WTC11 (cell line): ENCODE results near the gene KCNT2. TPM values are rescaled to one million over a fixed set of nuclear protein-coding genes. Genes with fewer than 3 reads are reported as not detected.

Experiments used
- ATAC-seq: fragments of 200-7000 bp; cut with Tn5 transposase; 2 replicates; pipeline ENCODE4 v1.10.0; 2021; ENCODE audit warnings: mild to moderate bottlenecking, moderate library complexity
- CTCF ChIA-PET: fragments of 300-600 bp; sonication (Branson Sonifier 250); formaldehyde crosslinking; loops from one replicate; lab custom pipeline; 2021; ENCODE audit warnings: antibody characterized with exemption; lab: Charles Lee
- POLR2A ChIA-PET: fragments of 350-600 bp; sonication (Branson Sonifier 250); formaldehyde crosslinking; loops from one replicate; lab custom pipeline; 2021; ENCODE audit warnings: antibody characterized with exemption; lab: Charles Lee
- DNase-seq: peaks from one replicate; pipeline ENCODE4 v3.0.0; 2021; ENCODE audit warnings: low spot score
- H3K27ac Mint-ChIP-seq: 2 replicates; pipeline ENCODE4 v1.8.0; 2021; ENCODE audit warnings: mixed read lengths
- H3K27me3 Mint-ChIP-seq: 2 replicates; pipeline ENCODE4 v1.8.0; 2021; ENCODE audit warnings: low read depth, mild to moderate bottlenecking, moderate library complexity, mixed read lengths
- H3K36me3 Mint-ChIP-seq: 2 replicates; pipeline ENCODE4 v1.8.0; 2021; ENCODE audit warnings: mixed read lengths
- H3K4me1 Mint-ChIP-seq: 2 replicates; pipeline ENCODE4 v1.8.0; 2022; ENCODE audit warnings: mixed read lengths
- H3K4me3 Mint-ChIP-seq: 2 replicates; pipeline ENCODE4 v1.8.0; 2021; ENCODE audit warnings: mild to moderate bottlenecking, moderate library complexity, mixed read lengths
- H3K9me3 Mint-ChIP-seq: 2 replicates; pipeline ENCODE4 v1.8.0; 2021; ENCODE audit warnings: mixed read lengths
- ATF1 ChIP-seq: sonication (generic); formaldehyde crosslinking; IDR thresholded peaks from 2 replicates; pipeline ENCODE4 v1.8.1; 2023; ENCODE audit warnings: mild to moderate bottlenecking, moderate library complexity, missing genetic modification reagents
- EMX1 ChIP-seq: fragments of 250-450 bp; sonication (Bioruptor Pico); IDR thresholded peaks from 2 replicates; pipeline ENCODE4 v1.8.0; 2021; ENCODE audit warnings: mild to moderate bottlenecking
- FOXP4 ChIP-seq: sonication (generic); formaldehyde crosslinking; IDR thresholded peaks from 2 replicates; pipeline ENCODE4 v1.8.0; 2022; ENCODE audit warnings: mild to moderate bottlenecking, missing genetic modification reagents
- GRHL2 ChIP-seq: fragments of 250-450 bp; sonication (Bioruptor Pico); IDR thresholded peaks from 2 replicates; pipeline ENCODE4 v1.8.0; 2022; ENCODE audit warnings: mild to moderate bottlenecking, moderate library complexity; ENCODE audit not compliant: insufficient replicate concordance, severe bottlenecking
- HMGA2 ChIP-seq: fragments of 250-450 bp; sonication (Bioruptor Pico); IDR thresholded peaks from 2 replicates; pipeline ENCODE4 v1.4.0; 2021; ENCODE audit warnings: mild to moderate bottlenecking, moderate library complexity
- JAZF1 ChIP-seq: fragments of 250-450 bp; sonication (Bioruptor Pico); IDR thresholded peaks from 2 replicates; pipeline ENCODE4 v1.9.0; 2021; ENCODE audit warnings: moderate library complexity, mild to moderate bottlenecking, inconsistent platforms
- JUN ChIP-seq: sonication (generic); formaldehyde crosslinking; IDR thresholded peaks from 2 replicates; pipeline ENCODE4 v1.8.0; 2023; ENCODE audit warnings: mild to moderate bottlenecking, missing genetic modification reagents
- KAT7 ChIP-seq: sonication (generic); formaldehyde crosslinking; IDR thresholded peaks from 2 replicates; pipeline ENCODE4 v1.8.1; 2023; ENCODE audit warnings: missing genetic modification reagents, mild to moderate bottlenecking, borderline replicate concordance
- NFATC4 ChIP-seq: fragments of 250-450 bp; sonication (Bioruptor Pico); IDR thresholded peaks from 2 replicates; pipeline ENCODE4 v1.9.0; 2021; ENCODE audit warnings: mild to moderate bottlenecking
- NFE2L1 ChIP-seq: sonication (generic); formaldehyde crosslinking; IDR thresholded peaks from 2 replicates; pipeline ENCODE4 v1.8.1; 2023; ENCODE audit warnings: missing genetic modification reagents
- NFYB ChIP-seq: sonication (generic); formaldehyde crosslinking; conservative IDR thresholded peaks from 2 replicates; pipeline ENCODE4 v1.8.0; 2022; ENCODE audit warnings: low read depth, missing genetic modification reagents
- RELA ChIP-seq: sonication (generic); formaldehyde crosslinking; IDR thresholded peaks from 2 replicates; pipeline ENCODE4 v1.8.1; 2022; ENCODE audit warnings: missing genetic modification reagents, mild to moderate bottlenecking, borderline replicate concordance
- RORB ChIP-seq: fragments of 250-450 bp; sonication (Bioruptor Pico); IDR thresholded peaks from 2 replicates; pipeline ENCODE4 v1.9.0; 2021; ENCODE audit warnings: mild to moderate bottlenecking
- SMAD3 ChIP-seq: sonication (generic); formaldehyde crosslinking; IDR thresholded peaks from 2 replicates; pipeline ENCODE4 v1.8.0; 2022; ENCODE audit warnings: missing genetic modification reagents, mild to moderate bottlenecking, borderline replicate concordance
- SMAD4 ChIP-seq: sonication (generic); formaldehyde crosslinking; IDR thresholded peaks from 2 replicates; pipeline ENCODE4 v1.8.0; 2022; ENCODE audit warnings: mild to moderate bottlenecking, missing genetic modification reagents
- TEAD1 ChIP-seq: sonication (generic); formaldehyde crosslinking; IDR thresholded peaks from 2 replicates; pipeline ENCODE4 v1.8.0; 2022; ENCODE audit warnings: mild to moderate bottlenecking, missing genetic modification reagents
- TEAD4 ChIP-seq: sonication (generic); formaldehyde crosslinking; IDR thresholded peaks from 2 replicates; pipeline ENCODE4 v1.8.0; 2022; ENCODE audit warnings: mild to moderate bottlenecking, missing genetic modification reagents
- ZBTB21 ChIP-seq: sonication (generic); formaldehyde crosslinking; IDR thresholded peaks from 2 replicates; pipeline ENCODE4 v1.8.1; 2023; ENCODE audit warnings: mild to moderate bottlenecking, missing genetic modification reagents, borderline replicate concordance
- ZNF232 ChIP-seq: sonication (generic); formaldehyde crosslinking; IDR thresholded peaks from 2 replicates; pipeline ENCODE4 v1.8.0; 2022; ENCODE audit warnings: mild to moderate bottlenecking, missing genetic modification reagents
- ZNF423 ChIP-seq: fragments of 250-450 bp; sonication (Bioruptor Pico); IDR thresholded peaks from 2 replicates; pipeline ENCODE4 v2.1.2; 2022; ENCODE audit warnings: mild to moderate bottlenecking, moderate library complexity
- total RNA-seq: library from RNA; stranded (reverse); gene quantifications from 3 replicates; pipeline ENCODE4 v1.2.3, GENCODE V29; 2021
- TF ChIP-seq, protein P1 (sequence below): sonication (generic); formaldehyde crosslinking; IDR thresholded peaks from 2 replicates; pipeline ENCODE4 v1.8.1; 2022; ENCODE audit warnings: low read depth, mild to moderate bottlenecking, moderate library complexity, missing genetic modification reagents, borderline replicate concordance
- TF ChIP-seq, protein P2 (sequence below): sonication (generic); formaldehyde crosslinking; IDR thresholded peaks from 2 replicates; pipeline ENCODE4 v1.8.0; 2022; ENCODE audit warnings: mild to moderate bottlenecking, missing genetic modification reagents

KCNT2 gene
- total RNA-seq, 1 experiment from 2014 or later, result 11.6 TPM

DNA sequence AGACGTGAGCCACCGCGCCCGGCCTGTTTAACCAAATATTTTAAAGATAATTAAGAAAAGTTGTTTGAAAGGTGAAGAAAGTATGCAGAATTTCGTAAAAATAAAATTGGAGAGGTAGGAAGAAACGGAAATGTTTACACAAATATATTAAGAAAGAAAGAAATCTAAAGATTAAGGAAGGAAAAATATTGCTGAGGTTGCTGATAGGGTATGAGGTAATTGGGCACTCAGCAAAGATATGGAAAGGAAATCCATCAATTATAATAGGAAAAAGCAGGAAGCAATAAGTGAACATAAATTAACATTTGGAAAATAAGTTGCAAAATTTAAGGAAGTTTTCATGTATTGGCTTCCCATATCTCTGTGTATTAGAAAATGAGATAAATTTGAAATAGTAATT lies 225.9 kb downstream of the KCNT2 start:
- CTCF ChIA-PET, result no interaction called here
- Mint-ChIP-seq H3K4me1 (peaks cover 8% of the 10 kb centered on the region), H3K27ac (no peak overlapping the region; the same call in 1 of the 2 replicates), H3K4me3 (no peak overlapping the region), H3K27me3 (no peaks in the 10 kb centered on the region), H3K36me3 (0 out of 2 replicates have a peak, but pooled peaks cover 3% of the 10 kb centered on the region)
- ATAC-seq (no peak), DNase-seq (no peak)
- TF ChIP-seq RORB (CRISPR knock-in tag) (no peak), GRHL2 (CRISPR knock-in tag) (no peak), JUN (CRISPR knock-in tag) (no peak), RELA (no peak)
- TF ChIP-seq, all 79 proteins: peak for 0
- POLR2A ChIA-PET, result no interaction called here
- no peaks in the 10 kb centered on the region for H3K9me3 Mint-ChIP-seq

GRCh38 chr1:196381544-196381943 lies 226.7 kb downstream of the KCNT2 start:
- Mint-ChIP-seq H3K4me3 (no peak overlapping the region), H3K27ac (no peak overlapping the region), H3K36me3 (0 out of 2 replicates have a peak, but pooled peaks cover 3% of the 10 kb centered on the region), H3K4me1 (peaks cover 8% of the 10 kb centered on the region), H3K27me3 (no peaks in the 10 kb centered on the region), H3K9me3 (no peaks in the 10 kb centered on the region)
- TF ChIP-seq ZNF232 (CRISPR knock-in tag) (no peak), ATF1 (CRISPR knock-in tag) (no peak), ZBTB21 (CRISPR knock-in tag) (no peak), SMAD4 (CRISPR knock-in tag) (no peak), RORB (CRISPR knock-in tag) (no peak), NFATC4 (no peak), KAT7 (CRISPR knock-in tag) (no peak), FOXP4 (no peak), JAZF1 (no peak), SMAD3 (CRISPR knock-in tag) (no peak), HMGA2 (no peak)
- TF ChIP-seq, protein P1, sequence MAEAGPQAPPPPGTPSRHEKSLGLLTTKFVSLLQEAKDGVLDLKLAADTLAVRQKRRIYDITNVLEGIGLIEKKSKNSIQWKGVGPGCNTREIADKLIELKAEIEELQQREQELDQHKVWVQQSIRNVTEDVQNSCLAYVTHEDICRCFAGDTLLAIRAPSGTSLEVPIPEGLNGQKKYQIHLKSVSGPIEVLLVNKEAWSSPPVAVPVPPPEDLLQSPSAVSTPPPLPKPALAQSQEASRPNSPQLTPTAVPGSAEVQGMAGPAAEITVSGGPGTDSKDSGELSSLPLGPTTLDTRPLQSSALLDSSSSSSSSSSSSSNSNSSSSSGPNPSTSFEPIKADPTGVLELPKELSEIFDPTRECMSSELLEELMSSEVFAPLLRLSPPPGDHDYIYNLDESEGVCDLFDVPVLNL (CRISPR knock-in tag), result no peak
- TF ChIP-seq, protein P2, sequence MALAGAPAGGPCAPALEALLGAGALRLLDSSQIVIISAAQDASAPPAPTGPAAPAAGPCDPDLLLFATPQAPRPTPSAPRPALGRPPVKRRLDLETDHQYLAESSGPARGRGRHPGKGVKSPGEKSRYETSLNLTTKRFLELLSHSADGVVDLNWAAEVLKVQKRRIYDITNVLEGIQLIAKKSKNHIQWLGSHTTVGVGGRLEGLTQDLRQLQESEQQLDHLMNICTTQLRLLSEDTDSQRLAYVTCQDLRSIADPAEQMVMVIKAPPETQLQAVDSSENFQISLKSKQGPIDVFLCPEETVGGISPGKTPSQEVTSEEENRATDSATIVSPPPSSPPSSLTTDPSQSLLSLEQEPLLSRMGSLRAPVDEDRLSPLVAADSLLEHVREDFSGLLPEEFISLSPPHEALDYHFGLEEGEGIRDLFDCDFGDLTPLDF, result no peak
- ChIA-PET POLR2A (no interaction called here), CTCF (no interaction called here)
- ATAC-seq (no peak), DNase-seq (no peak)

- no peaks in the 10 kb centered on the region for H3K27me3 Mint-ChIP-seq
- POLR2A ChIA-PET, result no interaction called here
- TF ChIP-seq RORB (CRISPR knock-in tag) (no peak), EMX1 (no peak), NFYB (CRISPR knock-in tag) (no peak), TEAD1 (CRISPR knock-in tag) (no peak), TEAD4 (CRISPR knock-in tag) (no peak), ZNF423 (no peak), NFE2L1 (CRISPR knock-in tag) (no peak)
- TF ChIP-seq, all 79 proteins: peak for 0
- CTCF ChIA-PET, result interaction anchor here (1.0 kb wide), 1 partner anchor 228 kb away, joined by 3 read pairs; the partner anchor contains the start of gene KCNT2
- ATAC-seq, result no peak
- DNase-seq, result no peak
- 0 out of 2 replicates have a peak, but pooled peaks cover 3% of the 10 kb centered on the region for H3K36me3 Mint-ChIP-seq
- no peak overlapping the region for H3K4me3 Mint-ChIP-seq
- H3K4me1 Mint-ChIP-seq, result peaks cover 8% of the 10 kb centered on the region
- H3K9me3 Mint-ChIP-seq, result no peaks in the 10 kb centered on the region
- H3K27ac Mint-ChIP-seq, result no peak overlapping the region
Measured at GRCh38 chr1:196380316-196380715, 227.9 kb downstream of the KCNT2 start.
